ENCODE measurements around the gene DERA.

DNA sequence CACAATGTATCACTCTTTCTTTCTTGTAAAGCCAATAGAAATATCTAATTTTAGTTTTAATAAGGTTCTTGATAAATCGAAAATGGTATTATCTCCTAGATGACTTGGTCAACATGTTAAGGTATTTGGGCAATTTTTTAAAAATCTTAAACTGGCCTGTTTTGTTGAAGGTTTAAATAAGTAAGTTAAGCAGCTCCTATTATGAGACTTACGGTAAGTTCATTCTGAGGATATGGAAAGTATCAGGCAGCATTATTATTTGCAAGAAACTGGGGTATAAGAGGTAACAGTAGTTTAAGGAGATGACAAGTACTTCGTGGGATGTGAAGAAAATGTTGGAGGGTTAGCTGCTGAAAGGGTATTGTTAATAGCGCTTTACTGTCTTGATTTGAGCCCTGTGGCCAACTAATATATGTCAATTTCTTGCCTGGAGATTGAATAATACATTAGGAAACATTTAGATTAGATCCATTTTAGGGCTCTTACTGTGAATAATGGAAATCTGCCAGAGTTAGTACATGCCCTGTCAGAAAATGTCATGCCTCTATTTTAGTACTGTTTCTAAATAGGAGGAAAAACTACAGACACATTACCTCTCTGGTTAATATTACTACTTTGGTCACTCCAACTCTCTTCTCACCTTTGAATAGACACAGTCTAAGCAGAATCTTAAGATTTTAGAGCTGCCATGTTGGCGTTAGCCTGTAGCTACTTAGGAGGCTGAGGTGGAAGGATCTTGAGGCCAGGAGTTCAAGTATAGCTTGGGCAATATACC is 23.9 kb upstream of the DERA start:
- TF ChIP-seq TCF12 (IDR thresholded peaks at IDR 0.05; ENCODE audit: low read depth, low read length), result no peak
- TF ChIP-seq POLR2A (IDR thresholded peaks at IDR 0.05; ENCODE audit: control extremely low read depth in 1 of 2, low read depth in 2 of 2, low read length in 2 of 2), result no peak; a peak in 1 of 3 replicates
- TF ChIP-seq, protein P1, sequence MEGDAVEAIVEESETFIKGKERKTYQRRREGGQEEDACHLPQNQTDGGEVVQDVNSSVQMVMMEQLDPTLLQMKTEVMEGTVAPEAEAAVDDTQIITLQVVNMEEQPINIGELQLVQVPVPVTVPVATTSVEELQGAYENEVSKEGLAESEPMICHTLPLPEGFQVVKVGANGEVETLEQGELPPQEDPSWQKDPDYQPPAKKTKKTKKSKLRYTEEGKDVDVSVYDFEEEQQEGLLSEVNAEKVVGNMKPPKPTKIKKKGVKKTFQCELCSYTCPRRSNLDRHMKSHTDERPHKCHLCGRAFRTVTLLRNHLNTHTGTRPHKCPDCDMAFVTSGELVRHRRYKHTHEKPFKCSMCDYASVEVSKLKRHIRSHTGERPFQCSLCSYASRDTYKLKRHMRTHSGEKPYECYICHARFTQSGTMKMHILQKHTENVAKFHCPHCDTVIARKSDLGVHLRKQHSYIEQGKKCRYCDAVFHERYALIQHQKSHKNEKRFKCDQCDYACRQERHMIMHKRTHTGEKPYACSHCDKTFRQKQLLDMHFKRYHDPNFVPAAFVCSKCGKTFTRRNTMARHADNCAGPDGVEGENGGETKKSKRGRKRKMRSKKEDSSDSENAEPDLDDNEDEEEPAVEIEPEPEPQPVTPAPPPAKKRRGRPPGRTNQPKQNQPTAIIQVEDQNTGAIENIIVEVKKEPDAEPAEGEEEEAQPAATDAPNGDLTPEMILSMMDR (IDR thresholded peaks at IDR 0.05; ENCODE audit: control extremely low read depth in 1 of 3, insufficient read depth in 1 of 3, low read depth in 1 of 3, low read length in 3 of 3), result no peak
- TF ChIP-seq POLR2AphosphoS5 (IDR thresholded peaks at IDR 0.05; ENCODE audit: low read depth, low read length), result no peak
- no peak for TF ChIP-seq TBP (IDR thresholded peaks at IDR 0.05; ENCODE audit: low read depth, low read length)
- no peak for TF ChIP-seq YY1 (IDR thresholded peaks at IDR 0.05; ENCODE audit: low read depth, low read length)
- no peak for TF ChIP-seq USF2 (IDR thresholded peaks at IDR 0.05; ENCODE audit: low read length)
- no peak for TF ChIP-seq EZH2 (IDR thresholded peaks at IDR 0.05; ENCODE audit: low read depth, low read length, severe bottlenecking)
- no peak for TF ChIP-seq SIN3A (conservative IDR thresholded peaks at IDR 0.05 in 1 of 2, IDR thresholded peaks at IDR 0.05 in 1 of 2; ENCODE audit: low read depth in 1 of 2, low read length in 2 of 2)
- no peak for TF ChIP-seq NRF1 (IDR thresholded peaks at IDR 0.05; ENCODE audit: low read depth, low read length)
- no peak for TF ChIP-seq MAX (IDR thresholded peaks at IDR 0.05)
